ENCODE data around the gene OR51A7.

DNA sequence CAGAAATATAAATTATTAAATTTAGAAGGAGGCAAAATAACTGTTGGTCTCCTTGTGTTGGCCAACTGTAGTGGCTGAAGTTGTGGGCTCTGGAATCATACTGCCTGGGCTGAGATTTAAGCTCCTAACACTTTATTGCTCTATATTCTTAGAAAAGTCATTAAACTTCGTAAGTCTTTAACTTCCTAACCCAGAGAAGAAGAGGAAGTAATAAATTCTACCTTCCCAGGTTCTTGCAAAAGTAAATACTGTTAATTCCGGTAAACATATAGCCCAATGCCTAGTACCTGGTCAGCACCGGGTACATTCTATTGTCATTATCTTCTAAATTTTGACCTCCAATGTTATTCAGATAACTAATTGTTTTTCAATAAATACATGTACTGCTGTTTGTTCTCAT is 17.4 kb upstream of the OR51A7 start:
- TF ChIP-seq, protein P1, sequence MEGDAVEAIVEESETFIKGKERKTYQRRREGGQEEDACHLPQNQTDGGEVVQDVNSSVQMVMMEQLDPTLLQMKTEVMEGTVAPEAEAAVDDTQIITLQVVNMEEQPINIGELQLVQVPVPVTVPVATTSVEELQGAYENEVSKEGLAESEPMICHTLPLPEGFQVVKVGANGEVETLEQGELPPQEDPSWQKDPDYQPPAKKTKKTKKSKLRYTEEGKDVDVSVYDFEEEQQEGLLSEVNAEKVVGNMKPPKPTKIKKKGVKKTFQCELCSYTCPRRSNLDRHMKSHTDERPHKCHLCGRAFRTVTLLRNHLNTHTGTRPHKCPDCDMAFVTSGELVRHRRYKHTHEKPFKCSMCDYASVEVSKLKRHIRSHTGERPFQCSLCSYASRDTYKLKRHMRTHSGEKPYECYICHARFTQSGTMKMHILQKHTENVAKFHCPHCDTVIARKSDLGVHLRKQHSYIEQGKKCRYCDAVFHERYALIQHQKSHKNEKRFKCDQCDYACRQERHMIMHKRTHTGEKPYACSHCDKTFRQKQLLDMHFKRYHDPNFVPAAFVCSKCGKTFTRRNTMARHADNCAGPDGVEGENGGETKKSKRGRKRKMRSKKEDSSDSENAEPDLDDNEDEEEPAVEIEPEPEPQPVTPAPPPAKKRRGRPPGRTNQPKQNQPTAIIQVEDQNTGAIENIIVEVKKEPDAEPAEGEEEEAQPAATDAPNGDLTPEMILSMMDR (IDR thresholded peaks at IDR 0.05 in 2 of 3, conservative IDR thresholded peaks at IDR 0.05 in 1 of 3; ENCODE audit: borderline replicate concordance in 1 of 3, insufficient read depth in 1 of 3, low read depth in 2 of 3, low read length in 2 of 3) = no peak
- TF ChIP-seq ZNF274 (IDR thresholded peaks at IDR 0.05; ENCODE audit: low read depth, low read length) = no peak
- TF ChIP-seq ELF1 (IDR thresholded peaks at IDR 0.05; ENCODE audit: borderline replicate concordance, low read depth) = no peak
- no peak for TF ChIP-seq SIN3A (IDR thresholded peaks at IDR 0.05; ENCODE audit: low read depth)
- TF ChIP-seq RAD21 (IDR thresholded peaks at IDR 0.05; ENCODE audit: low read depth) = no peak
